ENCODE data around the gene PLXNA4.

PLXNA4 gene

GRCh38 chr7:132352800-132353199 lies 223.5 kb downstream of the PLXNA4 start:
- no peak overlapping the region for H3K4me3 ChIP-seq (ENCODE audit: low read depth, low read length)
- H3K27me3 ChIP-seq (ENCODE audit: control insufficient read depth, insufficient read depth, low read length): no peaks in the 10 kb centered on the region
- H3K4me1 ChIP-seq (ENCODE audit: control insufficient read depth, insufficient read depth, low read length): peaks cover 7% of the 10 kb centered on the region
- H3K27ac ChIP-seq (ENCODE audit: low read depth, low read length): no peak overlapping the region
- no peak overlapping the region for H3K9ac ChIP-seq (ENCODE audit: low read depth, low read length)
- no peaks in the 10 kb centered on the region for H3K9me3 ChIP-seq (ENCODE audit: control insufficient read depth, insufficient read depth, low read length)
- H3K36me3 ChIP-seq (ENCODE audit: control insufficient read depth, insufficient read depth, low read length): no peaks in the 10 kb centered on the region

DNA sequence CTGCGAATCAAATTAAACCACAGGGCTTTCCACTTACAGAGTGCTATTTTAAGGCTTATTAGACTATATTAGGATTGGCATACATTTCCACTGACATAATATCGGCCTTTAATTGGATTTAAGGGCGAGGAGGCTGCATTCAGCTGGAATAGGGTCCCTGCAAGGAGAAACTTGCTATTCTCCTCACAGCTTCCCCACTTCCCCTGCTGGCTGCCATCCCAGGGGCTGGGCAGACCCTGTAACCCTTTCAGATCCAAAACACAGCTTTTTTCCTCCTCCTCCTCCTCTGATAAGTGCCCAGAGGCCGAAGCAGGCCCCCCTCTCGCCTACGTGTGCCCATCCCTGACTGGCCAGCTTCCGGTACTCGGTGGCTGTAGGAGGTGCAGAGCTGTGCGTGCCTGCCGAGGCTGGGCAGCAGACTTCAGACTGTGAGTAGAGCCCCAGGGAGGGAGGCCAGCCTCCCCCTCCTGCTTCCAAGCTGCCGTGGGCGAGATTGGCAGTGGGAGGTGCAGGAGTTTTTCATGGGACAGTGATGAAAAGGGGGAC lies 224.2 kb downstream of the PLXNA4 start:
- Histone ChIP-seq H3K36me3 (ENCODE audit: control insufficient read depth, insufficient read depth, low read length) (no peaks in the 10 kb centered on the region), H3K4me1 (ENCODE audit: control insufficient read depth, insufficient read depth, low read length) (peaks cover 10% of the 10 kb centered on the region), H3K27me3 (ENCODE audit: control insufficient read depth, insufficient read depth, low read length) (no peaks in the 10 kb centered on the region), H3K4me3 (ENCODE audit: low read depth, low read length) (no peak overlapping the region), H3K9me3 (ENCODE audit: control insufficient read depth, insufficient read depth, low read length) (no peaks in the 10 kb centered on the region), H3K9ac (ENCODE audit: low read depth, low read length) (no peak overlapping the region), H3K27ac (ENCODE audit: low read depth, low read length) (no peak overlapping the region)

DNA sequence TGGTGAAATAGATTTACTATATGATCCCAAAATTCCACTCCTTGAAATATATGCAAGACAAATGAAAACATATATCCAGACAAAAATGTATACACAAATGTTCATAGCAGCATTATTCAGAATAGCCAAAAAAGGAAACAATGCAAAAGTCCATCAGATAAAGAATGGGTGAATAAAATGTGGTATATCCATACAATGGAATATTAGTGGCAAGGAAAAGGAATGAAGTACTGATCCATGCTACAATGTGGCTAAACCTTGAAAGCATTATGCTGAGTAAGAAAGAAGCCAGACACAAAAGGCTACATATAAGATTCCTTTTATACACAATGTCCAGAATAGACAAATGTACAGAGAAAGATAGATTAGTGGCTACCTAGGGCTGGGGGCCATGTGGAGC lies 225.5 kb downstream of the PLXNA4 start:
- H3K27me3 ChIP-seq (ENCODE audit: control insufficient read depth, insufficient read depth, low read length): no peaks in the 10 kb centered on the region
- peaks cover 10% of the 10 kb centered on the region for H3K4me1 ChIP-seq (ENCODE audit: control insufficient read depth, insufficient read depth, low read length)
- H3K9me3 ChIP-seq (ENCODE audit: control insufficient read depth, insufficient read depth, low read length): no peaks in the 10 kb centered on the region
- no peak overlapping the region for H3K27ac ChIP-seq (ENCODE audit: low read depth, low read length)
- H3K4me3 ChIP-seq (ENCODE audit: low read depth, low read length): no peak overlapping the region
- H3K9ac ChIP-seq (ENCODE audit: low read depth, low read length): no peak overlapping the region
- no peaks in the 10 kb centered on the region for H3K36me3 ChIP-seq (ENCODE audit: control insufficient read depth, insufficient read depth, low read length)

DNA sequence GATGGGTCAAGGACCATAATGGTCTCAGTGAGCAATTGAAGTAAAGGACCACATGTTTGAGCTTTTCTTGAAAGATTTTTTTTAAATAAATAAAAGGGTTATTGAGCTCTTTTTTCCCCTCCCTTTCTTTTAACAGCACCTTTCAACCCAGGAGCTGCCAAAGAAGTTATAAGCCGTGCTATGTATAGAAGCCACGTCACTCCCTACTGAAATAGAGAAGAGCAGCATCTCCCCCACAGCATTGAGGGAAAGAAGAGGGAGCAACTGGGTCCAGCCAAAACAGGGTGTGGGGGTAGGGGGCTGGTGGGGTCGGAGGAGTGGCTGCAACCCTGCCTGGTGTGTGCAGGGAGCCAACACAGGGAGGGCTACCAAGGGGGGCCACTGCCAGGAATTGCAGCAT lies 227.2 kb downstream of the PLXNA4 start:
- H3K4me1 ChIP-seq (ENCODE audit: control insufficient read depth, insufficient read depth, low read length): peaks cover 10% of the 10 kb centered on the region
- no peak overlapping the region for H3K9ac ChIP-seq (ENCODE audit: low read depth, low read length)
- no peaks in the 10 kb centered on the region for H3K27me3 ChIP-seq (ENCODE audit: control insufficient read depth, insufficient read depth, low read length)

DNA sequence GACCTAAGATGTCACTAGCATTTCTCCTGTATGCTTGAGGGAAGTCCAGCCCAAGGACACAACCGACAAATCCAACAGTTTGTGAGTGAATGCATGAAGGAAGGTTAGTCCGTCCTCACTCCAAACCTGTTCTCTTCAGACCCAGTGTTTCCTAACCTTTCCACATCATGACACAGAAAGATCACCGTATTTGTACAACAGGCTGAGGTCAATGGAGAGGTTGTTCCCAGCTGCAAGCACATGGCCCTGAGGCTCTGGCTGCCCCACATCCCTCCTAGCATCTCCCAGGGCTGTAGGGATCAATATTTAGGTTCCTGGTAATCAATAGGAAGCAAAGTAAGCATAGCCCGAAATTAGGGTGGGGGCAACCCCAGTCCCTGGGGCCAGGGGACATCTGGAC lies 227.9 kb downstream of the PLXNA4 start:
- Histone ChIP-seq H3K4me1 (ENCODE audit: control insufficient read depth, insufficient read depth, low read length) (peaks cover 10% of the 10 kb centered on the region), H3K9me3 (ENCODE audit: control insufficient read depth, insufficient read depth, low read length) (no peaks in the 10 kb centered on the region), H3K27ac (ENCODE audit: low read depth, low read length) (no peak overlapping the region), H3K36me3 (ENCODE audit: control insufficient read depth, insufficient read depth, low read length) (no peaks in the 10 kb centered on the region), H3K4me3 (ENCODE audit: low read depth, low read length) (no peak overlapping the region), H3K9ac (ENCODE audit: low read depth, low read length) (no peak overlapping the region), H3K27me3 (ENCODE audit: control insufficient read depth, insufficient read depth, low read length) (no peaks in the 10 kb centered on the region)

More for the DNA sequence above, 227.2 kb downstream of the PLXNA4 start:
- no peak overlapping the region for H3K27ac ChIP-seq (ENCODE audit: low read depth, low read length)
- H3K4me3 ChIP-seq (ENCODE audit: low read depth, low read length): no peak overlapping the region
- H3K36me3 ChIP-seq (ENCODE audit: control insufficient read depth, insufficient read depth, low read length): no peaks in the 10 kb centered on the region
- H3K9me3 ChIP-seq (ENCODE audit: control insufficient read depth, insufficient read depth, low read length): no peaks in the 10 kb centered on the region

GRCh38 chr7:132347858-132348257 lies 228.4 kb downstream of the PLXNA4 start:
- Histone ChIP-seq H3K4me1 (ENCODE audit: control insufficient read depth, insufficient read depth, low read length) (peaks cover 10% of the 10 kb centered on the region), H3K27me3 (ENCODE audit: control insufficient read depth, insufficient read depth, low read length) (no peaks in the 10 kb centered on the region), H3K27ac (ENCODE audit: low read depth, low read length) (no peak overlapping the region), H3K9me3 (ENCODE audit: control insufficient read depth, insufficient read depth, low read length) (no peaks in the 10 kb centered on the region), H3K4me3 (ENCODE audit: low read depth, low read length) (no peak overlapping the region), H3K36me3 (ENCODE audit: control insufficient read depth, insufficient read depth, low read length) (no peaks in the 10 kb centered on the region), H3K9ac (ENCODE audit: low read depth, low read length) (no peak overlapping the region)

GRCh38 chr7:132347123-132347522 lies 229.1 kb downstream of the PLXNA4 start:
- no peaks in the 10 kb centered on the region for H3K9me3 ChIP-seq (ENCODE audit: control insufficient read depth, insufficient read depth, low read length)
- no peaks in the 10 kb centered on the region for H3K27me3 ChIP-seq (ENCODE audit: control insufficient read depth, insufficient read depth, low read length)
- H3K36me3 ChIP-seq (ENCODE audit: control insufficient read depth, insufficient read depth, low read length): no peaks in the 10 kb centered on the region
- H3K4me3 ChIP-seq (ENCODE audit: low read depth, low read length): no peak overlapping the region
- H3K4me1 ChIP-seq (ENCODE audit: control insufficient read depth, insufficient read depth, low read length): peaks cover 10% of the 10 kb centered on the region
- no peak overlapping the region for H3K27ac ChIP-seq (ENCODE audit: low read depth, low read length)
- no peak overlapping the region for H3K9ac ChIP-seq (ENCODE audit: low read depth, low read length)

DNA sequence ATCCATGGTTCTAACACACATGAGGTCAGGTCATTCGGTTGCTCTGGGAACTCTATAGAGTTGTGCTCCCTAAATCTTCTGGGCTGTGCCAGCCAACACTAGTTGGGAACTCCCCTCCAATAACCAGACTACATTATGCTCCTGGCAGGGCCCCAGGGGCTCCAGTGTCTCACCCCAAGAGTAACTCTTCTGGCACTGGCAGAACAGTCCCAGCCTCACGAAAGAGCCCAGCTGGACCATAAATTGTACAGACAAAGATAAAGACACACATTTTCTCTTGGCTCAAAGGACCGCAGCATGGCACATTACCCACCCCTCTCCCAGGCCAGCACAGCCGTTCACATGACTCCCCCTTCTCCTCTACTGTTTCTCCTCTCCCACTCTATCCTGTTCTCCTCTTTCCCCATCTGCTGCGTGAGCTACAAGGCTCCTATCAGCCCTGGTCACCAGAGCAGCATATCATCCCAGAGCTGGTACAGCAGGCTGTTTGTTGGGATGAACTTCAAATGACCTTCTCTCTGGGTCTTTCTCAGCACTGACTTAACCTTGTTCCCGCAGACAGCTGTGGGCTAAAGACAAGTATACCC lies 230.6 kb downstream of the PLXNA4 start:
- H3K4me1 ChIP-seq (ENCODE audit: control insufficient read depth, insufficient read depth, low read length): peaks cover 3% of the 10 kb centered on the region; the same call in 1 of the 2 replicates
- H3K9ac ChIP-seq (ENCODE audit: low read depth, low read length): no peak overlapping the region
- no peak overlapping the region for H3K27ac ChIP-seq (ENCODE audit: low read depth, low read length)

GRCh38 chr7:132345030-132345429 lies 231.2 kb downstream of the PLXNA4 start:
- Histone ChIP-seq H3K9ac (ENCODE audit: low read depth, low read length) (no peak overlapping the region), H3K27me3 (ENCODE audit: control insufficient read depth, insufficient read depth, low read length) (no peaks in the 10 kb centered on the region), H3K4me3 (ENCODE audit: low read depth, low read length) (no peak overlapping the region), H3K27ac (ENCODE audit: low read depth, low read length) (no peak overlapping the region), H3K4me1 (ENCODE audit: control insufficient read depth, insufficient read depth, low read length) (peaks cover 3% of the 10 kb centered on the region; the same call in 1 of the 2 replicates), H3K36me3 (ENCODE audit: control insufficient read depth, insufficient read depth, low read length) (no peaks in the 10 kb centered on the region), H3K9me3 (ENCODE audit: control insufficient read depth, insufficient read depth, low read length) (no peaks in the 10 kb centered on the region)

More for the DNA sequence above, 230.6 kb downstream of the PLXNA4 start:
- Histone ChIP-seq H3K27me3 (ENCODE audit: control insufficient read depth, insufficient read depth, low read length) (no peaks in the 10 kb centered on the region), H3K36me3 (ENCODE audit: control insufficient read depth, insufficient read depth, low read length) (no peaks in the 10 kb centered on the region), H3K9me3 (ENCODE audit: control insufficient read depth, insufficient read depth, low read length) (no peaks in the 10 kb centered on the region), H3K4me3 (ENCODE audit: low read depth, low read length) (no peak overlapping the region)

DNA sequence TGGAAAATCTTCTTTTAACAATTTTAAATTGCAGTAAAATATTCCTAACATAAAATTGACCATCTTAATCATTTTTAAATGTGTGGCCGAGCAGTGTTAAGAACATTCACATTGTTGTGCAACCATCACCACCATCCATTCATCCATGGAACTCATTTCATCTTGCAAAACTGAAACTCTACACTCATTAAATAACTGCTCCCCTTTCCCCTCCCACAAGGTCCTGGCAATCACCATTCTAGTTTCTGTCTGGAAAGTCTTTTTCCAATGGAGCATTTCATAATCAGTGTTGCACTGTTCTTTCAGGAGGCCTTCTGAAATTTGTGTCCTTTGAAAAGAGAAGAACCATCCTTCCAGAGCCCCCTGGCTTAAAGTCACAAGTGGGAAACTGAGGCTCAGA lies 233.1 kb downstream of the PLXNA4 start:
- H3K9ac ChIP-seq (ENCODE audit: low read depth, low read length): no peak overlapping the region
- no peak overlapping the region for H3K4me3 ChIP-seq (ENCODE audit: low read depth, low read length)
- H3K36me3 ChIP-seq (ENCODE audit: control insufficient read depth, insufficient read depth, low read length): no peaks in the 10 kb centered on the region
- peaks cover 3% of the 10 kb centered on the region; the same call in 1 of the 2 replicates for H3K4me1 ChIP-seq (ENCODE audit: control insufficient read depth, insufficient read depth, low read length)
- no peaks in the 10 kb centered on the region for H3K27me3 ChIP-seq (ENCODE audit: control insufficient read depth, insufficient read depth, low read length)
- H3K27ac ChIP-seq (ENCODE audit: low read depth, low read length): no peak overlapping the region
- H3K9me3 ChIP-seq (ENCODE audit: control insufficient read depth, insufficient read depth, low read length): no peaks in the 10 kb centered on the region

DNA sequence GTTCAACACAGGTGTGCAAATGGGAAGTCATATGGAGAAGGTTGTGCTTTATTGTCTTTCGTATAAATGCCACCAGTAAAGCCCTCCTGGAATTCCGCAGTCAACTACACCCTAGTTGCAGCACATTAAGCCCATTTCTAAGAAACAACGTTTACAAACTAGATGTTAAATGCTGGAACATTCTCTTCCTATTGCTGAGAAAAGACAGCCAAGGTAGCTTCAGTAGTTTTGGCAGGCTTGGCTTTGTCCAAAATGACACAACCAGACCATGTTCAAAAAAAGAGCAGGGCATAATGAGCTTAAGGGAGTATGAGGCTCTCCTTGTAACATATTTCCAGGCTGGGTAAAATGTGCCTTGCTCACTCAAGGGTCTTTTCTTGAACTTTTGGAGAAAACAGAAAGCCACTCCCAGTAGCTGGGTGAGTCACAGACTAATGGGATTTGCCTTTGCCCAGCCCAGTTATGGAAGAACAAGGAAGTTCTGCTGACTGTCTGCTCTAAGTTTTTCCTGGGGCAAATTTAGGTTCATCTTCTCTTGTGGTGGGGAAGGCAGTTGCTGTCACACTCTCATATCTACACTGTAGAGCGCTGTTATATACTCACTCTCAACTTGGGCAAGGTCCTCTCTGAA lies 238.7 kb downstream of the PLXNA4 start:
- no peak overlapping the region for H3K4me3 ChIP-seq (ENCODE audit: low read depth, low read length)
- H3K4me1 ChIP-seq (ENCODE audit: control insufficient read depth, insufficient read depth, low read length): no peaks in the 10 kb centered on the region
- H3K9me3 ChIP-seq (ENCODE audit: control insufficient read depth, insufficient read depth, low read length): no peaks in the 10 kb centered on the region

More for the DNA sequence above, 238.7 kb downstream of the PLXNA4 start:
- Histone ChIP-seq H3K27me3 (ENCODE audit: control insufficient read depth, insufficient read depth, low read length) (no peaks in the 10 kb centered on the region), H3K27ac (ENCODE audit: low read depth, low read length) (no peak overlapping the region), H3K36me3 (ENCODE audit: control insufficient read depth, insufficient read depth, low read length) (no peaks in the 10 kb centered on the region), H3K9ac (ENCODE audit: low read depth, low read length) (no peak overlapping the region)
